OCI-LY1 (cell line): ENCODE results near the gene VPS45.

Experiments
- H2AFZ ChIP-seq: fragments of 200-600 bp; sonication (generic), shearing (Covaris generic); 2 replicates; pipeline ENCODE4 v1.6.0; 2014; ENCODE audit warnings: antibody characterized with exemption, mild to moderate bottlenecking, low read length
- H3F3A ChIP-seq: fragments of 200-600 bp; sonication (generic), shearing (Covaris generic); 2 replicates; pipeline ENCODE4 v1.6.0; 2014; ENCODE audit warnings: mild to moderate bottlenecking, antibody characterized with exemption, low read length, moderate library complexity; ENCODE audit not compliant: insufficient read depth
- H3K27ac ChIP-seq: fragments of 200-600 bp; sonication (generic); 2 replicates; pipeline ENCODE4 v1.5.1; 2014; ENCODE audit warnings: low read length, mixed run types, mild to moderate bottlenecking, low read depth; ENCODE audit not compliant: poor library complexity, severe bottlenecking
- H3K27me3 ChIP-seq: fragments of 200-600 bp; sonication (generic); 2 replicates; pipeline ENCODE4 v1.6.0; 2014; ENCODE audit warnings: antibody characterized with exemption, mild to moderate bottlenecking, low read length, moderate library complexity; ENCODE audit not compliant: insufficient read depth
- H3K36me3 ChIP-seq: fragments of 200-600 bp; sonication (generic); 2 replicates; pipeline ENCODE4 v1.6.1; 2014; ENCODE audit warnings: mild to moderate bottlenecking, antibody characterized with exemption, low read length, moderate library complexity, mixed read lengths; ENCODE audit not compliant: insufficient read depth
- H3K4me1 ChIP-seq: fragments of 200-600 bp; sonication (generic); 2 replicates; pipeline ENCODE4 v1.5.1; 2014; ENCODE audit warnings: mild to moderate bottlenecking, low read length, moderate library complexity; ENCODE audit not compliant: insufficient read depth, severe bottlenecking
- H3K4me2 ChIP-seq: fragments of 200-600 bp; sonication (generic), shearing (Covaris generic); 2 replicates; pipeline ENCODE4 v1.6.1; 2014; ENCODE audit warnings: low read length
- H3K4me3 ChIP-seq: fragments of 200-600 bp; sonication (generic); 2 replicates; pipeline ENCODE4 v1.5.1; 2014; ENCODE audit warnings: low read length, low read depth, mild to moderate bottlenecking, mixed read lengths; ENCODE audit not compliant: poor library complexity, severe bottlenecking
- H3K79me2 ChIP-seq: fragments of 200-600 bp; shearing (Covaris generic); 2 replicates; pipeline ENCODE4 v1.6.1; 2016; ENCODE audit warnings: mixed run types, low read length, mixed read lengths; ENCODE audit not compliant: insufficient read depth
- H3K9ac ChIP-seq: fragments of 200-600 bp; sonication (generic), shearing (Covaris generic); 2 replicates; pipeline ENCODE4 v1.6.1; 2014; ENCODE audit warnings: mild to moderate bottlenecking, low read length, mixed read lengths
- H3K9me2 ChIP-seq: fragments of 200-600 bp; sonication (generic), shearing (Covaris generic); 2 replicates; pipeline ENCODE4 v1.6.1; 2014; ENCODE audit warnings: low read depth, mild to moderate bottlenecking, low read length, mixed read lengths
- H3K9me3 ChIP-seq: fragments of 200-600 bp; shearing (Covaris generic); 2 replicates; pipeline ENCODE4 v1.6.1; 2014; ENCODE audit warnings: low read length, mixed read lengths
- H4K20me1 ChIP-seq: fragments of 200-600 bp; sonication (generic), shearing (Covaris generic); 2 replicates; pipeline ENCODE4 v1.6.0; 2016; ENCODE audit warnings: mild to moderate bottlenecking, low read length; ENCODE audit not compliant: insufficient read depth
- CTCF ChIP-seq: fragments of 200-600 bp; sonication (generic), shearing (Covaris generic); IDR thresholded peaks from 2 replicates; pipeline ENCODE4 v1.5.1; 2017; ENCODE audit warnings: mild to moderate bottlenecking, antibody characterized with exemption, low read length, moderate library complexity, mixed read lengths
- EZH2 ChIP-seq: fragments of 200-600 bp; sonication (generic), shearing (Covaris generic); IDR thresholded peaks from 2 replicates; pipeline ENCODE4 v1.8.0; 2017; ENCODE audit warnings: borderline replicate concordance, mixed run types, mild to moderate bottlenecking, antibody characterized with exemption, low read length, moderate library complexity, mixed read lengths

Gene VPS45

GRCh38 chr1:150194381-150195031 lies 126.9 kb downstream of the VPS45 start:
- Histone ChIP-seq H3K36me3 (no peaks in the 10 kb centered on the region), H2AFZ (no peak overlapping the region), H3K4me2 (no peak overlapping the region), H3K27me3 (no peaks in the 10 kb centered on the region), H3K4me3 (no peak overlapping the region), H3F3A (no peaks in the 10 kb centered on the region), H3K9ac (no peak overlapping the region), H3K4me1 (no peaks in the 10 kb centered on the region), H3K79me2 (no peaks in the 10 kb centered on the region), H3K27ac (no peak overlapping the region), H4K20me1 (no peaks in the 10 kb centered on the region), H3K9me2 (no peaks in the 10 kb centered on the region), H3K9me3 (no peaks in the 10 kb centered on the region)
- TF ChIP-seq EZH2 = no peak
- TF ChIP-seq CTCF = no peak
